B cell (primary cell): ENCODE measurements around the gene GPR142. TPM values are rescaled to one million over a fixed set of nuclear protein-coding genes. Genes with fewer than 3 reads are reported as not detected.

Experiments
- ATAC-seq: fragments of 200-7000 bp; cut with Tn5 transposase; one replicate; pipeline ENCODE4 v1.10.0; 2021; ENCODE audit warnings: low read depth, mild to moderate bottlenecking, moderate number of reproducible peaks, moderate library complexity
- CTCF ChIA-PET: fragments of 350-600 bp; sonication (Branson Sonifier 250); formaldehyde crosslinking; loops from one replicate; lab custom pipeline; 2021; ENCODE audit warnings: antibody characterized with exemption, inconsistent platforms; lab: Charles Lee
- POLR2A ChIA-PET: fragments of 350-600 bp; sonication (Branson Sonifier 250); formaldehyde crosslinking; loops from one replicate; lab custom pipeline; 2021; ENCODE audit warnings: antibody characterized with exemption; lab: Charles Lee
- DNase-seq: peaks from one replicate; pipeline ENCODE4 v3.0.0; 2013
- H2AFZ ChIP-seq: 2 replicates; pipeline ENCODE4 v1.6.1; 2012; ENCODE audit warnings: mild to moderate bottlenecking, low read depth, low read length; ENCODE audit not compliant: insufficient read depth, poor library complexity, severe bottlenecking
- H3K27ac ChIP-seq, 2 donors: 1 replicate in 1 of 2; 2 replicates in 1 of 2; pipeline ENCODE4 v1.5.1; 2012 to 2013; ENCODE audit warnings: low read length in 2 of 2, mild to moderate bottlenecking in 2 of 2, moderate library complexity in 1 of 2
- H3K27me3 ChIP-seq, 4 experiments: fragments of 200-600 bp in 1 of 4; sonication (generic) in 1 of 4; replicated peaks in 1 of 4; 1 replicate in 2 of 4; 2 replicates in 2 of 4; pipeline versions ENCODE4 v1.6.1 to v1.7.0; 2013 to 2016; ENCODE audit warnings: low read length in 3 of 4, mild to moderate bottlenecking in 2 of 4, mixed read lengths in 1 of 4, moderate library complexity in 1 of 4; ENCODE audit not compliant: insufficient read depth in 4 of 4, control insufficient read depth in 3 of 4; ENCODE audit errors: control extremely low read depth in 1 of 4
- H3K36me3 ChIP-seq, 2 experiments: replicated peaks in 1 of 2; 1 replicate in 1 of 2; 2 replicates in 1 of 2; pipeline versions ENCODE4 v1.6.1 to v1.7.1; 2013; ENCODE audit warnings: low read length in 1 of 2; ENCODE audit not compliant: insufficient read depth in 2 of 2, control insufficient read depth in 1 of 2; ENCODE audit errors: control extremely low read depth in 1 of 2, extremely low read depth in 1 of 2
- H3K4me1 ChIP-seq, 2 donors: fragments of 200-600 bp in 1 of 2; sonication (generic) in 1 of 2; 1 replicate in 1 of 2; 2 replicates in 1 of 2; pipeline versions ENCODE4 v1.5.1 to v1.6.1; 2013 to 2017; ENCODE audit warnings: low read length in 2 of 2; ENCODE audit not compliant: control insufficient read depth in 2 of 2, insufficient read depth in 2 of 2
- H3K4me2 ChIP-seq: replicated peaks from 2 replicates; pipeline ENCODE3; 2012; ENCODE audit warnings: mild to moderate bottlenecking, low read depth, low read length; ENCODE audit not compliant: poor library complexity, severe bottlenecking
- H3K4me3 ChIP-seq, 5 experiments: fragments of 200-600 bp in 1 of 5; sonication (generic) in 1 of 5; 1 replicate in 3 of 5; 2 replicates in 2 of 5; pipeline versions ENCODE4 v1.5.1 to v1.7.0; 2011 to 2016; ENCODE audit warnings: low read length in 4 of 5, mild to moderate bottlenecking in 4 of 5, low read depth in 2 of 5, control low read depth in 1 of 5, moderate library complexity in 1 of 5; ENCODE audit not compliant: insufficient read depth in 1 of 5; ENCODE audit errors: control extremely low read depth in 1 of 5, extremely low read depth in 1 of 5
- H3K79me2 ChIP-seq: fragments of 200-600 bp; sonication (generic); one replicate; pipeline ENCODE4 v1.6.0; 2016; ENCODE audit warnings: low read length; ENCODE audit not compliant: control insufficient read depth, insufficient read depth
- H3K9ac ChIP-seq: fragments of 200-600 bp; sonication (generic); 2 replicates; pipeline ENCODE4 v1.6.1; 2017; ENCODE audit warnings: mild to moderate bottlenecking, low read length, moderate library complexity
- H3K9me3 ChIP-seq, 3 donors: one replicate each; pipeline versions ENCODE4 v1.6.1 to v1.7.1; 2013; ENCODE audit warnings: low read length in 2 of 3; ENCODE audit not compliant: control insufficient read depth in 2 of 3, insufficient read depth in 1 of 3; ENCODE audit errors: control extremely low read depth in 1 of 3
- H4K20me1 ChIP-seq: 2 replicates; pipeline ENCODE4 v1.6.0; 2012; ENCODE audit warnings: mild to moderate bottlenecking, low read length; ENCODE audit not compliant: insufficient read depth, control insufficient read depth, poor library complexity, severe bottlenecking
- H3K27ac Mint-ChIP-seq: one replicate; pipeline ENCODE4 v1.8.0; 2021; ENCODE audit warnings: mixed read lengths
- H3K27me3 Mint-ChIP-seq: one replicate; pipeline ENCODE4 v1.8.0; 2021; ENCODE audit warnings: mixed read lengths
- H3K4me1 Mint-ChIP-seq: one replicate; pipeline ENCODE4 v1.8.0; 2021; ENCODE audit warnings: mixed read lengths
- H3K4me3 Mint-ChIP-seq: one replicate; pipeline ENCODE4 v1.8.0; 2021; ENCODE audit warnings: mixed read lengths
- H3K9me3 Mint-ChIP-seq: one replicate; pipeline ENCODE4 v1.8.0; 2022; ENCODE audit warnings: mixed read lengths; ENCODE audit not compliant: insufficient read depth
- EZH2 ChIP-seq: IDR thresholded peaks from 2 replicates; pipeline ENCODE4 v1.6.1; 2012; ENCODE audit warnings: borderline replicate concordance, low read depth, mild to moderate bottlenecking, moderate library complexity, low read length; ENCODE audit not compliant: insufficient read depth, poor library complexity, severe bottlenecking
- whole genome bisulfite sequencing: methylation state at CpG from one replicate; pipeline ENCODE4 v1.1.5; 2013; ENCODE audit warnings: missing lambda C conversion rate; ENCODE audit not compliant: insufficient coverage; 5-methylcytosine and 5-hydroxymethylcytosine counted together
- intact Hi-C: fragments of 100-400 bp; cut with micrococcal nuclease; formaldehyde crosslinking; loops from one replicate; pipeline ENCODE4 v1.10.0; 2022
- polyA plus RNA-seq: library from polyadenylated mRNA; depleted of rRNA; stranded (reverse); fragments of >200 nt; gene quantifications from 2 replicates; pipeline ENCODE4 v1.2.3, GENCODE V29; 2012
- total RNA-seq, 2 donors: library from RNA; stranded (reverse); fragments of 120-200 nt in 1 of 2; gene quantifications; 1 replicate in 1 of 2; 2 replicates in 1 of 2; pipeline versions ENCODE4 v1.2.3 to v1.2.4, GENCODE V29; 2013 to 2022
- TF ChIP-seq, protein P1 (sequence below): fragments of 200-600 bp; IDR thresholded peaks from one replicate; pipeline ENCODE4 v1.8.0; 2022; ENCODE audit warnings: antibody characterized with exemption, mild to moderate bottlenecking

Gene GPR142
- total and polyA plus RNA-seq, 2 donors (not counting 1 experiment from before 2014, with no cell fraction given) = not detected

GRCh38 chr17:74385201-74385600 lies 17.9 kb downstream of the GPR142 start:
- Histone ChIP-seq H3K27me3 (peaks cover 0 to 4% (median 0%) of the 10 kb centered on the region in 4 experiments), H3K9ac (no peak overlapping the region), H3K36me3 (no peaks in the 10 kb centered on the region), H2AFZ (no peak overlapping the region), H3K4me3 (no peak overlapping the region), H3K9me3 (no peaks in the 10 kb centered on the region), H4K20me1 (no peaks in the 10 kb centered on the region), H3K27ac (no peak overlapping the region), H3K4me2 (no peak overlapping the region), H3K4me1 (no peaks in the 10 kb centered on the region), H3K79me2 (no peaks in the 10 kb centered on the region)
- H3K27me3 Mint-ChIP-seq = peaks cover 7% of the 10 kb centered on the region
- no peak overlapping the region for H3K27ac Mint-ChIP-seq
- H3K9me3 Mint-ChIP-seq = no peaks in the 10 kb centered on the region
- ChIA-PET POLR2A (no interaction called here), CTCF (interaction anchor here (0.9 to 1.8 kb wide), 2 partner anchors 17 to 54 kb away, joined by 3 to 4 read pairs; partner anchors contain the start of gene GPR142)
- DNase-seq = no peak
- intact Hi-C loops = no loop called here
- TF ChIP-seq, protein P1, sequence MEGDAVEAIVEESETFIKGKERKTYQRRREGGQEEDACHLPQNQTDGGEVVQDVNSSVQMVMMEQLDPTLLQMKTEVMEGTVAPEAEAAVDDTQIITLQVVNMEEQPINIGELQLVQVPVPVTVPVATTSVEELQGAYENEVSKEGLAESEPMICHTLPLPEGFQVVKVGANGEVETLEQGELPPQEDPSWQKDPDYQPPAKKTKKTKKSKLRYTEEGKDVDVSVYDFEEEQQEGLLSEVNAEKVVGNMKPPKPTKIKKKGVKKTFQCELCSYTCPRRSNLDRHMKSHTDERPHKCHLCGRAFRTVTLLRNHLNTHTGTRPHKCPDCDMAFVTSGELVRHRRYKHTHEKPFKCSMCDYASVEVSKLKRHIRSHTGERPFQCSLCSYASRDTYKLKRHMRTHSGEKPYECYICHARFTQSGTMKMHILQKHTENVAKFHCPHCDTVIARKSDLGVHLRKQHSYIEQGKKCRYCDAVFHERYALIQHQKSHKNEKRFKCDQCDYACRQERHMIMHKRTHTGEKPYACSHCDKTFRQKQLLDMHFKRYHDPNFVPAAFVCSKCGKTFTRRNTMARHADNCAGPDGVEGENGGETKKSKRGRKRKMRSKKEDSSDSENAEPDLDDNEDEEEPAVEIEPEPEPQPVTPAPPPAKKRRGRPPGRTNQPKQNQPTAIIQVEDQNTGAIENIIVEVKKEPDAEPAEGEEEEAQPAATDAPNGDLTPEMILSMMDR = no peak
- TF ChIP-seq EZH2 = no peak
- H3K4me1 Mint-ChIP-seq = no peaks in the 10 kb centered on the region
- no peak for ATAC-seq
- H3K4me3 Mint-ChIP-seq = no peak overlapping the region
- 85% methylated on average over 2 of the region's 3 CpGs for WGBS

- DNase-seq = no peak
- no peaks in the 10 kb centered on the region for H3K9me3 Mint-ChIP-seq
- Histone ChIP-seq H3K79me2 (no peaks in the 10 kb centered on the region), H3K4me1 (no peaks in the 10 kb centered on the region), H3K9me3 (no peaks in the 10 kb centered on the region), H3K4me3 (no peak overlapping the region), H3K9ac (no peak overlapping the region), H2AFZ (no peak overlapping the region), H3K36me3 (no peaks in the 10 kb centered on the region), H3K27me3 (peaks cover 0 to 3% (median 1%) of the 10 kb centered on the region in 4 experiments), H3K4me2 (no peak overlapping the region), H3K27ac (no peak overlapping the region), H4K20me1 (no peaks in the 10 kb centered on the region)
- no peak overlapping the region for H3K27ac Mint-ChIP-seq
- intact Hi-C loops = no loop called here
- POLR2A ChIA-PET = no interaction called here
- H3K4me3 Mint-ChIP-seq = no peak overlapping the region
- no peak for ATAC-seq
- TF ChIP-seq, protein P1 = no peak
- no peak for TF ChIP-seq EZH2
- CTCF ChIA-PET = interaction anchor here (0.9 to 1.8 kb wide), 2 partner anchors 19 to 71 kb away, joined by 3 to 4 read pairs; partner anchors contain the start of gene GPR142
- WGBS = 50% methylated on average over 4 of the region's 8 CpGs
- peaks cover 4% of the 10 kb centered on the region for H3K27me3 Mint-ChIP-seq
- H3K4me1 Mint-ChIP-seq = no peaks in the 10 kb centered on the region
Observed at GRCh38 chr17:74386386-74386785, 19.1 kb downstream of the GPR142 start.
